HEK293 (cell line): ENCODE measurements around the gene KANSL1L.

ENCODE experiments used
- CTCF ChIA-PET: fragments of 350-600 bp; formaldehyde crosslinking; extraction: SDS; loops from one replicate; lab custom pipeline; 2021; ENCODE audit warnings: antibody characterized with exemption; lab: Yijun Ruan, JAX
- POLR2A ChIA-PET: fragments of 300-600 bp; formaldehyde crosslinking; extraction: SDS; loops from one replicate; lab custom pipeline; 2020; ENCODE audit warnings: antibody characterized with exemption, inconsistent platforms; lab: Yijun Ruan, JAX
- H3K27ac ChIP-seq: fragments of 200-500 bp; sonication (Bioruptor generic); 2 replicates; pipeline ENCODE4 v1.5.1; 2014; ENCODE audit warnings: low read depth, low read length, control low read depth, inconsistent platforms; ENCODE audit errors: extremely low read depth
- H3K36me3 ChIP-seq, 2 experiments: fragments of 200-500 bp in 1 of 2; sonication (Bioruptor generic) in 1 of 2; 1 replicate in 1 of 2; 2 replicates in 1 of 2; pipeline ENCODE4 v1.5.1; 2014 to 2017; ENCODE audit warnings: inconsistent platforms in 2 of 2, low read length in 2 of 2; ENCODE audit not compliant: control insufficient read depth in 2 of 2, insufficient read depth in 1 of 2
- H3K4me1 ChIP-seq: fragments of 200-500 bp; sonication (Bioruptor generic); 2 replicates; pipeline ENCODE4 v1.5.1; 2014; ENCODE audit warnings: mild to moderate bottlenecking, low read length, inconsistent platforms; ENCODE audit not compliant: control insufficient read depth, insufficient read depth
- H3K4me3 ChIP-seq: 2 replicates; pipeline ENCODE4 v1.5.1; 2011; ENCODE audit warnings: low read depth, mild to moderate bottlenecking, control low read depth, low read length, moderate library complexity
- H3K9me3 ChIP-seq: fragments of 200-500 bp; sonication (Bioruptor generic); 2 replicates; pipeline ENCODE4 v1.5.1; 2014; ENCODE audit warnings: low read depth, low read length, inconsistent platforms; ENCODE audit not compliant: control insufficient read depth, insufficient read depth
- CTCF ChIP-seq: fragments of 450-650 bp; formaldehyde crosslinking; IDR thresholded peaks from 2 replicates; pipeline ENCODE4 v1.5.1; 2016; ENCODE audit warnings: missing biosample characterization, missing genetic modification characterization
- GLIS2 ChIP-seq: fragments of 450-650 bp; formaldehyde crosslinking; IDR thresholded peaks from 2 replicates; pipeline ENCODE4 v1.5.1; 2016; ENCODE audit warnings: missing biosample characterization, missing genetic modification characterization
- KLF16 ChIP-seq: fragments of 450-650 bp; formaldehyde crosslinking; IDR thresholded peaks from 2 replicates; pipeline ENCODE4 v1.5.1; 2017; ENCODE audit warnings: missing biosample characterization, missing genetic modification characterization
- PRDM2 ChIP-seq: fragments of 450-650 bp; formaldehyde crosslinking; IDR thresholded peaks from 2 replicates; pipeline ENCODE4 v1.5.1; 2016; ENCODE audit warnings: missing biosample characterization, missing genetic modification characterization, borderline replicate concordance
- REPIN1 ChIP-seq: fragments of 450-650 bp; formaldehyde crosslinking; IDR thresholded peaks from 2 replicates; pipeline ENCODE4 v1.5.1; 2017; ENCODE audit warnings: missing biosample characterization, missing genetic modification characterization, low read depth
- TSHZ1 ChIP-seq: fragments of 450-650 bp; formaldehyde crosslinking; IDR thresholded peaks from 2 replicates; pipeline ENCODE4 v1.5.1; 2016; ENCODE audit warnings: missing biosample characterization, missing genetic modification characterization, borderline replicate concordance
- ZBTB7A ChIP-seq: fragments of 450-650 bp; formaldehyde crosslinking; IDR thresholded peaks from 2 replicates; pipeline ENCODE4 v1.5.1; 2016; ENCODE audit warnings: low read depth, missing biosample characterization, missing genetic modification characterization
- ZNF146 ChIP-seq: fragments of 450-650 bp; formaldehyde crosslinking; IDR thresholded peaks from 2 replicates; pipeline ENCODE4 v1.5.1; 2016; ENCODE audit warnings: missing biosample characterization, missing genetic modification characterization
- ZNF174 ChIP-seq: fragments of 450-650 bp; formaldehyde crosslinking; IDR thresholded peaks from 2 replicates; pipeline ENCODE4 v1.5.0; 2017; ENCODE audit warnings: missing biosample characterization, mild to moderate bottlenecking, missing genetic modification characterization
- ZNF292 ChIP-seq: fragments of 450-650 bp; formaldehyde crosslinking; IDR thresholded peaks from 2 replicates; pipeline ENCODE4 v1.5.1; 2016; ENCODE audit warnings: low read depth, missing biosample characterization, missing genetic modification characterization, borderline replicate concordance
- ZNF514 ChIP-seq: fragments of 450-650 bp; formaldehyde crosslinking; IDR thresholded peaks from 2 replicates; pipeline ENCODE4 v1.5.1; 2016; ENCODE audit warnings: missing biosample characterization, missing genetic modification characterization
- ZNF529 ChIP-seq: fragments of 450-650 bp; formaldehyde crosslinking; IDR thresholded peaks from 2 replicates; pipeline ENCODE4 v1.5.1; 2017; ENCODE audit warnings: missing genetic modification characterization, missing biosample characterization; ENCODE audit not compliant: insufficient replicate concordance
- ZNF777 ChIP-seq: fragments of 450-650 bp; formaldehyde crosslinking; IDR thresholded peaks from 2 replicates; pipeline ENCODE4 v1.5.1; 2017; ENCODE audit warnings: missing biosample characterization, missing genetic modification characterization, borderline replicate concordance

The KANSL1L gene

GRCh38 chr2:210190345-210190744 is 19.1 kb upstream of the KANSL1L start:
- POLR2A ChIA-PET: no interaction called here
- no peak for TF ChIP-seq GLIS2 (tag by site-specific recombination)
- no peak for TF ChIP-seq TSHZ1 (tag by site-specific recombination)
- no peak for TF ChIP-seq CTCF (tag by site-specific recombination)
- Histone ChIP-seq H3K4me1 (peaks cover 6% of the 10 kb centered on the region), H3K36me3 (no peaks in the 10 kb centered on the region), H3K4me3 (no peak overlapping the region), H3K27ac (no peak overlapping the region), H3K9me3 (no peaks in the 10 kb centered on the region)
- CTCF ChIA-PET: interaction anchor here (0.7 to 3.5 kb wide), 2 partner anchors 118 to 213 kb away, joined by 3 to 12 read pairs; no protein-coding TSS in a partner anchor

- no peak overlapping the region for H3K4me3 ChIP-seq
Observed at GRCh38 chr2:210189452-210190138, 18.4 kb upstream of the KANSL1L start.

More at GRCh38 chr2:210189452-210190138, 18.4 kb upstream of the KANSL1L start:
- ChIA-PET POLR2A (no interaction called here), CTCF (interaction anchor here (0.6 to 3.5 kb wide), 6 partner anchors 9 to 212 kb away, joined by 3 to 12 read pairs (median 5); no protein-coding TSS in a partner anchor)
- H3K36me3 ChIP-seq: no peaks in the 10 kb centered on the region
- TF ChIP-seq ZBTB7A (tag by site-specific recombination) (no peak), PRDM2 (tag by site-specific recombination) (no peak), ZNF529 (tag by site-specific recombination) (no peak), ZNF146 (tag by site-specific recombination) (no peak), GLIS2 (tag by site-specific recombination) (no peak), KLF16 (tag by site-specific recombination) (no peak), REPIN1 (tag by site-specific recombination) (no peak), ZNF777 (tag by site-specific recombination) (no peak), ZNF174 (tag by site-specific recombination) (no peak), ZNF292 (tag by site-specific recombination) (no peak), ZNF514 (tag by site-specific recombination) (no peak)
- H3K4me1 ChIP-seq: peaks cover 6% of the 10 kb centered on the region
- no peaks in the 10 kb centered on the region for H3K9me3 ChIP-seq
- H3K27ac ChIP-seq: no peak overlapping the region
